Measurements from ENCODE around the gene AARSD1. TPM values are rescaled to one million over a fixed set of nuclear protein-coding genes. Genes with fewer than 3 reads are reported as not detected.
A peak's percentile ranks its signal among the peaks of the same experiment; 100 is the strongest.
"Not testable (repeated sequence)": the region's sequence is repeated elsewhere in the genome, so short reads cannot be mapped to it uniquely, and the experiment has no call there.

The AARSD1 gene
- total RNA-seq, 1 donor from 2014 or later: 27.0 TPM

DNA sequence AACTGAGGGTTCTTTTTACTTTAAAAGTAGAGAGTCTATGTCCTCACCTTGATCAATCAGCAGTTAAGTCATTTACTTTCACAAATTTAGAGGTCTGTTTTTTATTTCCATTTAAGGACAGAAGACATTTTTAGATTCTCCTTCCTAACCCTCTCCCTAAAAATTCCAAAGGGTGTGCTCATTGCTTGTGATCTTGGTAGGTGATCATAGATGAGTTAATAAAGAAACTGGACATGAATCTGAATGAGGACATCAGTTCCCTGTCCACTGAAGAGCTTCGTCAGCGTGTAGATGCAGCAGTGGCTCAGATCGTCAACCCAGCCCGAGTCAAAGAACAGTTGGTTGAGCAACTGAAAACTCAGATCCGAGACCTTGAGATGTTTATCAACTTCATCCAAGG, 24.9 kb upstream of the AARSD1 start:
- DNase-seq (ENCODE audit: low spot score): no peak
- intact Hi-C loops (cut with DNase I): no loop called here

DNA sequence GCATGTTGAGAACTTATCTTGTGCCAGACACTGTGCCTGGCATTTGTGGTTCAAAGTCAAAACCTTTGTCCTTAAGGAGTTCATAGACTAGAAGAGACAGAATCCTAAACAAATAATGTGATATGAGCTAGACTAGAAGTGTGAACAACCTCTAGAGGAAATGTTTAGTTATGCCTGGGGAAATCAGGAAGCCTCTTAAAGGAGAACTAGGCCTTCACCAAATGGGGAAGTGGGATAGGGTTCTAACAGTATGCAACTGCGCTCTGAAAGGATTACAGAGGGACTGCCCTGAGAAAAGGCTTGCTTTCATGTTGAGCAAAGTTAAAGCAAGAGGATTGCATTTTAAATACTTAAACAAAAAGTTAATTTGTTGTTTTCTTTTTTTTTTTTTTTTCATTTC, 21.0 kb upstream of the AARSD1 start:
- intact Hi-C loops (cut with DNase I): no loop called here
- no peak for DNase-seq (ENCODE audit: low spot score)

DNA sequence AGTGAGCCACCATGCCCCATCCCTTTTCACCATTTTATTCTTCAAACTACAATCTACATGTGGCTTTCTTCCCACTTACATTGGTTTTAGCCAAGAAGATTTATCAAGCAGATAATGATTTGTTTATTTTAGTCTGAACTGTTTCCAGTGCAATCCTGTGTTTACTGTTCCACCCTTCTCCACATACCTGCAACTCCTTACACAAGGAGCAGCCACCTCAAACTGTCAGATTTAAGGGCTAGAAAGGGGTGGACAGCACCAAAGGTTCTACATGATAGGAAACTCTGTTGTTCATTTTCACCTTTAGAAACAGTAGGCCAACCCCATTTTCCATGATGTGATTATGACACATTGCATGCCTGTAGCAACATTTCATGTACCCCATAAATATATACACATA, 18.0 kb upstream of the AARSD1 start:
- intact Hi-C loops (cut with DNase I): no loop called here
- no peak for DNase-seq (ENCODE audit: low spot score)

DNA sequence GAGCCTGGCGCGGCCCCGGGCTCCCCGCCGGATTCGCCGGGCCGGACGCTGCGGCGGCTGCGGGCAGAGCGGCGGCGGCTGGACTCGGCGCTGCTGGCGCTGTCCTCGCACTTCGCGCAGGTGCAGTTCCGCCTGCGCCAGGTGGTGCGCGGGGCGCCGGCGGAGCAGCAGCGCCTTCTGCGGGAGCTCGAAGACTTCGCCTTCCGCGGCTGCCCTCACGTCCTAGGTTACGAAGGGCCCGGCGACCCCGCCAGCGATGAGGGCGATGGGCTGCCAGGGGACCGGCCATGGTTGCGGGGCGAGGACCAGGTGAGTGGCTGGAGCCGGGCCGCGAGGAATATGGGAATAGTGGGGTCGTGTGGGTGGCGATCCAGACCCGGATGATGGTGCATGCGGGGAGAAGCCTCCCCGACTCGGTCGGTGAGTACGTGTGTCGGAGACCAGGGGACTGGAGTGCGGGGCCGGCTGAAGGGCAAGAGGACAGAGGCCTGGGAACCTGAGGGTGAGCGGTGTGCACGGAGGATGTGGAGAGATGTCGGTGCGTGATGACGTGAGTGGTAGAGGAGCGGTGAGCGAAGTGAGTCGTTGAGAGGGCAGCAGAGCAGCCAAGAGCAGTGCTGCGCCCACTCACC, 16.6 kb upstream of the AARSD1 start:
- peak; percentile 80 for DNase-seq (ENCODE audit: low spot score)
- intact Hi-C loops (cut with DNase I): loop anchor here (2.0 kb wide), 2 partner anchors 16 kb away; partner anchors contain the start of gene AARSD1

DNA sequence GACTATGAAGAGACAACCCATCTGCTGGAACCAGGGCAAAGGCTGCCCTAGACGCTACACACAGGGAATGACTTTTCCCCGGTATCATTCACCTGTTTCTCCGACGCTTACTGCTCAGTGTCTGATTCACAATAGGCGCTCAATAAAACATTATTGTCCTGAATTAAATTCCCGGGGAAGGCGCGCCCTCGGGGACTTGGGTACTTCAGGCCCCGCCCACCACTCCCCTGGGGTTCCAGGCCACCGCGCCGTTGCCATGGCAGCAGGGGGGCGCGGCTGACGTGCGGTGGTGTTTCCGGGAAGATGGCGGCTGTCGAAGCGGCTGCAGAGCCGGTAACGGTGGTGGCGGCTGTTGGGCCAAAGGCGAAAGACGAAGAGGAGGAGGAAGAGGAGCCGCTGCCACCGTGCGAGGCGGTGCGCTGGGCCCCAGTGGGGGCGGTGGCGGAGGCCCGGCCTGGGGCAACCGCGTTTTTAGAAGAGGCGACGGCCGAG, 16.1 kb upstream of the AARSD1 start, which contains the start of gene RUNDC1:
RUNDC1 (plus strand) TSS at position 292 of the 492 bp plus-strand sequence; CDS start at position 304, 12 bp downstream.
- intact Hi-C loops (cut with DNase I): loop anchor here (2.0 kb wide), 2 partner anchors 16 kb away; partner anchors contain the start of gene AARSD1
- DNase-seq (ENCODE audit: low spot score): peak; percentile 97

DNA sequence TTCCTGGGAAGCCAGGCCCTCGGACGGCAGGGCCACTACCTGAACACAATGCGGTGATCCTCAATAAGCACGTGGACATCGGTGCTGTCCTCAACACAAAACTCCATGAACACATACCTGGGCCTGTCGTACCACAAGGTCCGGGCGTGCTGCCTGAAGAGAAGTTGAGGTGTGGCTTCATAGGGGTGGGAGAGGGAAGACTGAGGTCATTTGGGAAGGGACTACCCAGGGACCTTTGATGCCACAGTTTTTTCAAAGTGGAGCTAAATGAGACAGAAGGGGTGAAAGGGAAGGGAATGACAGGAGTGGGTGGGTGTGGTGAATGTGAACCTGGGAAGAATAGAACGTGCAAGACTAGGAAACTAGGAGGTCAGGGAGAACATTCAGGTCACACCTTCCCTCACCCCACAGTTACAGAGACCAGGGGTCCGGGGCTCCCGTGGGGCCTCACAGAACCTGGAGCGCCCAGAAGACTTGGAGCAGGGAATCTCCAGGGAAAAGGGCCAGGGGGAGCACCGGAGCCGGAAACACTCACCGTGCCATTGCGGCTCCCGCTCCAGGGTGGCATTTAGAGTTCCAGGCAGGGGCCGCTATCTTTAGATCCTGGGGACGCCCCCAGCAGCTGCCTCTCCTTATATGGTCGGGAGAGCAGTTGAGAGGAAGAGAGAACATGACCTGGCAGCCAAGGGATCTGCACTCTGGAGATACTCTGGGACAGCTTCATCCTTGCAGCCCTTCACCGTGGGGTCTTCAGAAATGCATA, 15.4 kb upstream of the AARSD1 start, which contains the start of gene PTGES3L:
PTGES3L (minus strand) TSS at position 570 of the 763 bp plus-strand sequence; CDS start at position 543, 27 bp downstream.
- DNase-seq (ENCODE audit: low spot score): peak; percentile 84
- intact Hi-C loops (cut with DNase I): loop anchor here (2.0 kb wide), 2 partner anchors 15 to 17 kb away; partner anchors contain the start of gene AARSD1

DNA sequence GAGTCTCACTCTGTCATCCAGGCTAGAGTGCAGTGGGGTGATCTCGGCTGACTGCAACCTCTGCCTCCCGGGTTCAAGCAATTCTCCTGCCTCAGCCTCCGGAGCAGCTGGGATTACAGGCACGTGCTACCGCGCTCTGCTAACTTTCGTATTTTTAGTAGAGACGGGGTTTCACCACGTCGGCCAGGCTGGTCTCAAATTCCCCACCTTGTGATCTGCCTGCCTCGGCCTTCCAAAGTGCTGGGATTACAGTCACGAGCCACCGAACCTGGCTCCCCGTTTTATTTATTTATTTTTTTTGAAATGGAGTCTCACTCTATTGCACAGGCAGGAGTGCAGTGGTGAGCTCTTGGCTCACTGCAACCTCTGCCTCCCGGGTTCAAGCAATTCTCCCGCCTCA, 11.4 kb upstream of the AARSD1 start:
- intact Hi-C loops (cut with DNase I): not testable (repeated sequence)

DNA sequence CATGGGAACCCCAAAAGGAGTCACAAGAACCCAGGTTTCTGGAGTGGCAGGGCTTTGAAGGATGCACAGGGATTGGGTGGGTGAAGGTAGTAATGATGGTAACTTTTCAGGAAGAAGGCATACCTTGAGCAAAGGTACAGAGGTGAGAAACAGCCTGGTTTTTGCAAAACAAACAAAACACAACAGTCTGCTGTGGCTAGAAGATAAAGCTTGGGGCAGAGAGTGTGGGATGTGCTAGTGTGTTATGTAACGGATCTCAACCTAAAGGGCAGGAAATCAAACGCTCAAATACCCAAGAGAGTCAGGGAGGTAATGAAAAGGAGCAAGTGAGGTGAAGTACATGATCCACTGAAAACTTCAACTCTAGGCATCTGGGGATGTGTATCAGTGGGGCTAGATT, 11.0 kb upstream of the AARSD1 start:
- intact Hi-C loops (cut with DNase I): no loop called here
- no peak for DNase-seq (ENCODE audit: low spot score)

More for the DNA sequence above, 11.4 kb upstream of the AARSD1 start:
- not testable (repeated sequence) for DNase-seq (ENCODE audit: low spot score)

DNA sequence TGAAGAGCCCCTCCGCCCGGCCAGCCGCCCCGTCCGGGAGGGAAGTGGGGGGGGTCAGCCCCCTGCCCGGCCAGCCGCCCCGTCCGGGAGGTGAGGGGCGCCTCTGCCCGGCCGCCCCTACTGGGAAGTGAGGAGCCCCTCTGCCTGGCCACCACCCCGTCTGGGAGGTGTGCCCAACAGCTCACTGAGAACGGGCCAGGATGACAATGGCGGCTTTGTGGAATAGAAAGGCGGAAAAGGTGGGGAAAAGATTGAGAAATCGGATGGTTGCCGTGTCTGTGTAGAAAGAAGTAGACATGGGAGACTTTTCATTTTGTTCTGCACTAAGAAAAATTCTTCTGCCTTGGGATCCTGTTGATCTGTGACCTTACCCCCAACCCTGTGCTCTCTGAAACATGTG, 9.1 kb upstream of the AARSD1 start:
- not testable (repeated sequence) for DNase-seq (ENCODE audit: low spot score)

DNA sequence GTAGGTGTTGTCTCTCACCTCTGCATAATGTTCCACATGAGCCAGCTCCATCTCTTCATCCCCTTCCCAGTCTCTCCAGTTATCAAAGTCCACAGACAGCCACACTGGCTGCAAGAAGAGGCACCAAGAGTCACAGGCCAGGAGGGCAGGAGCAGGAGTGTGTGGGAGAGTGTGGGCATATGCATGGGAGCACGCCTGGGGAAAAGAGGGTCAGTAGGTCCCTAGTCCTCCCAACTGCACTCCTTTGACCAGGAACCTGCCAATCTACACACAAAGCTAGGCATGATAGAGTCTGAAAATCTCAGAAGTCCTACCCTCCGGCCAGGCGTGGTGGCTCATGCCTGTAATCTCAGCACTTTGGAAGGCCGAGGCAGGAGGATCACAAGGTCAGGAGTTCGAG, 7.3 kb upstream of the AARSD1 start:
- DNase-seq (ENCODE audit: low spot score): no peak
- intact Hi-C loops (cut with DNase I): no loop called here

More for the DNA sequence above, 9.1 kb upstream of the AARSD1 start:
- intact Hi-C loops (cut with DNase I): not testable (repeated sequence)

DNA sequence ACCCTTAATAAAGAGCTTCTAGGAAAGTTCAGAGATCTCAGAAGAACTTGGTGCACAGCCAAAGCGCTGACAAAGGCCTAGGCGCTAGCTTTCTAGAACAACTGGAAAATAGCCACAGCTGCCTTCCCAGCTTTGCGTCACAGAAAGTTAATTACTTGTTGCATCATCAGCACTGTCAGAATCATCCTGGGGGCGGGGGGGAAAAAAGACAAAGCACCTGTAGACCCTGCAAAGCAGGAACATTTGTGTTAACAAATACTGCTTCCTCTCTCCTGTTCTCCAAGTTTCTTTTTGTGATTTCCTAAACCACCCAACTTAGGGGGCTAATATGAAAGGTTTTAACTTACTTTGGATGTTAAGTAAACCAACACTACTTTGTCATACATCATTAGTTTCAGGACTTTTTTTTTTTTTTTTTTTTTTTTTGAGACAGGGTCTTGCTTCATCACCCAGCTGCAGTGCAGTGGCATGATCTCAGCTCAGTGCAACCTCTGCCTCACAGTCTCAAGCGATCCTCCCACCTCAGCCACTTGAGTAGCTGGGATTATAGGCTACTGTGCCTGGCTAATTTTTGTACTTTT, 4.8 kb upstream of the AARSD1 start:
- DNase-seq (ENCODE audit: low spot score): no peak
- intact Hi-C loops (cut with DNase I): no loop called here

DNA sequence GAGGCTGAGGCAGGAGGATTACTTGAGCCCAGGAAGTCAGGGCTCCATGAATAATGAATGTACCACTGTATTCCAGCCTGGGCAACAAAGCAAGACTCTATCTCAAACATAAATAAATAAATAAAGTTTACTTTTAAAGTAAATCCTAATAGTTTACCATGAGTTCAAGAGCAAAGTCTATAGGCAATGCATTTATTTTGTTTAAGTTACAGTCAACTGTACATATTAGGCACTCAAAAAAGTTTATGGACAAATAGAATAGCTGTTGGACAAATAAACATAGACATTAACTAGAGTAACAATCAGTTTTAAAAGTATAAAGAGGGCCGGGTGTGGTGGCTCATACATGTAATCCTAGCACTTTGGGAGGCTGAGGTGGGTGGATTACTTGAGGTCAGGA, 3.7 kb upstream of the AARSD1 start:
- intact Hi-C loops (cut with DNase I): no loop called here
- DNase-seq (ENCODE audit: low spot score): no peak

DNA sequence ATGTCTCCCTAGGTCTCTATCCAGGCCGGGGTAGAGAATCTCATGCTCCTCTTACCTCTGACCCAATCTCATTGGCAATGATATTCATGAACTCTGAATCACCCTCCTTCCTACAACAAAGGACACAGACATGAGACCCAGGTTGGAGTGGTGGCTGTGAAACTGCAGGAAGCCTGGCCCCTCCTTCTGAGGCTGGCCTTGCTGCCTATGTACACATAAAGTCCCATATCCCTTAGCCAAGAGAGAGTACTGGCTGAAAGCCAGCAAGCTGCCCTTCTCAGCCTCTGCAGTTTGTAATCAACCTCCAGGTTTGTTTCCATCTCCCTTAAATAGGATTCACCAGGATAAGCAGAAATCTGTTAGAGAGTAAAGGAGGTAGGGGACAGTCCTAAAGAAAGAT, 10.6 kb downstream of the AARSD1 start:
- no peak for DNase-seq (ENCODE audit: low spot score)
- intact Hi-C loops (cut with DNase I): no loop called here

DNA sequence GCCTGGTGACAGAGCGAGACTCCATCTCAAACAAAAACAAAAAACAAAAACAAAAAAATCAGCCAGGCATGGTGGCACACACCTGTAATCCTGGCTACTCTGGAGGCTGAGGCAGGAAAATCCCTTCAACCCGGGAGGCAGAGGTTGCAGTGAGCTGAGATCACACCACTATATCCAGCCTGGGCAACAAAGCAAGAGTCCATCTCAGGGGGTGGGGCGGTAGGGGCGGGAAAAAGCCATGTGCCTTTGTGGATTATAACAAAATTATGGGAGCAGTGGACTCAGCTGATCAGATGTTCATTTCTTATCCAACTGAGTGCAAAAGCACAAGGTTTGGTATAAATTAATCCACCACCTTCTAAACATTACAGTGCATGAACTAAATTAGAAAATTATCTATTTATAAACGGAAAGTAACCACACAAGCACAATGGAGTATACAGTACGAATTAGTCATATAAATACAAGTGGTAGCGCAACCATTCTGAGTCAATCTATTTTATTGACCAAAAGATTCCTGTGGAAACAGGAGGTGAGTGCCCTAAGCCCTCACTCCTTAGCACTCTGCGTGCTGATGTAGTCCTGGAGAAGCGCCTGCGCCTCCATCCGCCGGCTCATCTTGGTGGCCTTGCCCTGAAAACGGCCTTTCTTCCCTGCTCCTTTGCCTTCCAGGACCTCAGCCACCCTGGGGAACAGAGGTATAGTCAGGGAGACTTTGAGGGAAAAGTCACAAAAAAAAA, 14.0 kb downstream of the AARSD1 start:
- intact Hi-C loops (cut with DNase I): no loop called here
- DNase-seq (ENCODE audit: low spot score): no peak

DNA sequence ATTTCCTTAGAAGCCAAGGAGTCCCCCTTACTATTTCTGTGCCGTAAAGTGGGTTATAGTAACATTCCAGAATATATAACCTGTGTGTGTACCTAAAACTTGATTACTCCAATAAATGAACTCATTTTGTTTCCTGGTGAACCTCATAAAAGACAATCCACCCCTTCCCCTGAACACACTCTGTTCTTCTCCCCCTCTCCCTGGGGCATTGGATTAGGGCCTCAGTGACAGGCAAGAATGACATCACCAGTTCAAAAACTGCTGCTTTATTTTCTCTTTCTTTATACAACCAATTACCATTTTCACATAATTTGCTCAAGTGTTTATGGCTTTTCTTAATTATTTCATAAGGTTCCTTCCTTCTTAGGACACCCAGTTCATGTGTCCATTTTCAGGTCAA, 17.4 kb downstream of the AARSD1 start:
- DNase-seq (ENCODE audit: low spot score): no peak
- intact Hi-C loops (cut with DNase I): no loop called here

DNA sequence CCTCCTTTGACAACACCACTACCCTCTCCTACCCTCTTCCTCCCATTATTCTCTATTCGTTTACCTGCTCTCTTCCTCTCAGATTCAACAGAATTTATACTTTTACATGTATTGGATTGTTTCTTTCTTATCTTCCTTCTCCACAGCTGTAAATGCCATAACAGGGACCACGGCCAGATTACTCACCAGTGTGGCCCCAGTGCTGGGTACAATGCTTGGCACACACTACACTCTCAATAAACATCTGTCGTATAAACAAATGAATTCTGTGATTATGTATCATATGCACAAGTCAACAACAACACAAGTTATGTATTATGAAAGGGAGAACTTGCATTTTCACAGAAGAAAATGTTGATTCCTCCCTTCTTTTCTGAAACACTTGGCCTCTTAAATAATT, 20.0 kb downstream of the AARSD1 start:
- intact Hi-C loops (cut with DNase I): loop anchor here (5.0 kb wide), 1 partner anchor 48 kb away; no protein-coding TSS in a partner anchor
- DNase-seq (ENCODE audit: low spot score): no peak

DNA sequence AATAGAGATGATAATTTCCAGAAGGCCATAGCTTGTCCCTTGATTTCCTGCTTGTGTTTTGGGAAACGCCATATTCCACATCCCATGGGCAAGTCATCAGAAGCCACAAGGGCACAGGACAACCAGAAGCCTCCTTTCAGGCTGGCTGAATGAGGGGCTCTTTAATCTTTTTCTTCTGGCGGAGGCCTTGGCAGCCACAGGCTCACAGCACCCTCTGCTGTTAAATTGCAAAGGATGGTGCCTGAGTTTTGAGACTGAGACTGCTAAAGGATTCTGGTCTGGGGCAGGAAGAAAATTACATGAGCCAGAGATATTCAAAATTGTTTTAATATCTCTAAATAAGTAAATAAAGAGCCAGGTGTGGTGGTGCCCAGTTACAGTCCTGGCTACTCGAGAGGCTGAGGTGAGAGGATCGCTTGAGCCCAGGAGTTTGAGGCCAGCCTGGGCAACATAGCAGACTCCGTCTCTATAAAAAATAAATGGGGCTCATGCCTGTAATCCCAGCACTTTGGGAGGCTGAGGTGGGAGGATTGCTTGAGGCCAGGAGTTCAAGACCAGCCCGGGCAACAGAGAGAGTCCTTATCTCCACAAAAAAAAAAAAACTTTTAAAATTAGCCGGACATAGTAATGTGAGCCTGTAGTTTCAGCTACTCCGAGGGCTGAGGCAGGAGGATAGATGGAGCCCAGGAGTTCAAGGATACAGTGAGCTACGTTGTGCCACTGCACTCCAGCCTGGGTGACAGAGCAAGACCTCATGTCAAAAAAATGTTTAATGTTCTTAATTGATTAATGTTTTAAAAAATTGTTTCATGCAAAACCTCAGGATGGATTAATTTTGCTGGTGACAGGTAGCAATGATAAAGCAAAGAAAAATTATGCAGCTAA, 26.3 kb downstream of the AARSD1 start:
- DNase-seq (ENCODE audit: low spot score): no peak
- intact Hi-C loops (cut with DNase I): loop anchor here (1.0 to 10.0 kb wide), 3 partner anchors 95 to 353 kb away; no protein-coding TSS in a partner anchor

DNA sequence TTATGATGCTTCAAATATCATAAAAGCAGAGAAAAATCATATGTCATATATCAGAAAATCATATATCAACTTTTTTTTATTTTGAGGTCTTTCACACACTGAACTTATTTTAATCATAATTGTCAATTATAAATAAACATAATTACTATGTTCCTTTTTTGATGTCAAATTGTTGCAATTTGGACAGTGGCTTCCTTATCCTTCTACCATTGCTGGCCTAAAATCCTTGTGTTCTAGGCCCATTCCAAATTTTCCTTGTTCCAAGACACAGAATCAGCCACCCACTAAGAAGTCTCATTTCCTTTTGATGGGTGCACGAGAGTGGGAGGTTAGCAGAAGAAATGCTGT, 34.8 kb downstream of the AARSD1 start:
- DNase-seq (ENCODE audit: low spot score): no peak
- intact Hi-C loops (cut with DNase I): loop anchor here (5.0 kb wide), 1 partner anchor 82 kb away; no protein-coding TSS in a partner anchor

All from cardiac septum (tissue), 1 donor.